ENCODE results near the gene SQOR.

SQOR gene

GRCh38 chr15:45654749-45655148 lies 19.9 kb downstream of the SQOR start:
- in situ Hi-C loops (cut with MboI; ENCODE audit: low sequenced_read_pairs): no loop called here

DNA sequence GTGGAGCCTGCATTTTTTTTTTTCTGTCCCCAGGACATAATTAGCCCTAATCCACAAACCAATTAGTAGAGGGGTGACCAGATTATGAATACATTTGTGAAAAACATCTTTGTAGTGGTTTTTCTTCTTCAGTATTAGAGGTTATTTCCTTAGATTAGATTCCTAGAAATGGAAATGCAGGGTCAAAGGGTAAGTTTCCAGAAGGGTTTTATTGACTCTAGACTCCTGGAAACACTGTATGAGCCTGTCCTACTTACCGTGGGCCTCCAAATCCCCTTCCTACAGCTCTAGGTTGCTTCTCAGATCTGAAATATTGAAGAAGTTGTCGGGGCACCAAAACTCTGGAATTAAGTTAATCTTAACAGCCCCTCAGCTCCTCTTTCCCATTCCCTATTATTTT lies 22.4 kb downstream of the SQOR start:
- in situ Hi-C loops (cut with MboI; ENCODE audit: low sequenced_read_pairs): no loop called here

- in situ Hi-C loops (cut with MboI; ENCODE audit: low sequenced_read_pairs): no loop called here
Measured at GRCh38 chr15:45657764-45658545, 23.1 kb downstream of the SQOR start.

GRCh38 chr15:45660231-45660979 lies 25.6 kb downstream of the SQOR start:
- in situ Hi-C loops (cut with MboI; ENCODE audit: low sequenced_read_pairs): no loop called here

DNA sequence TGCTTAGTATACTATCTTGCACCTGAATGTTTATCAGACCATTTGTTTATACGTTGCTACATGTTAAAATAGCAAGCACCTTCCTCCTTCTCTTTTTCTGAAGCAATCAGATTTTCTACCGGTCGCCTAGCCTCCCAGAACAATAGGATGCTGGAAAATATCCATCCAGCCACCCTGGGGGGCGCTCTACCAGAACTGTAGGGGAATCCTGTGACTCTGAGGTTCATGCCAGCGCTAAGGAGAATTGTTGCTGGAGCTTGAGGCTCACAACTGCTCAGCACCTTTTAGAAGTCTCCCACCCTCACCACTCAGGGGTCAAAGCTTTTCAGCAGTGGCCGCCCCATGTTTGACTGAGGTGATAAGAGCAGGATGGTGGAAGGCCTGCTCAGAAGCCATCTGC lies 27.5 kb downstream of the SQOR start:
- in situ Hi-C loops (cut with MboI; ENCODE audit: low sequenced_read_pairs): no loop called here

- in situ Hi-C loops (cut with MboI; ENCODE audit: low sequenced_read_pairs): no loop called here
Measured at GRCh38 chr15:45664451-45664850, 29.6 kb downstream of the SQOR start.

- in situ Hi-C loops (cut with MboI; ENCODE audit: low sequenced_read_pairs): no loop called here
Measured at GRCh38 chr15:45665261-45665660, 30.4 kb downstream of the SQOR start.

DNA sequence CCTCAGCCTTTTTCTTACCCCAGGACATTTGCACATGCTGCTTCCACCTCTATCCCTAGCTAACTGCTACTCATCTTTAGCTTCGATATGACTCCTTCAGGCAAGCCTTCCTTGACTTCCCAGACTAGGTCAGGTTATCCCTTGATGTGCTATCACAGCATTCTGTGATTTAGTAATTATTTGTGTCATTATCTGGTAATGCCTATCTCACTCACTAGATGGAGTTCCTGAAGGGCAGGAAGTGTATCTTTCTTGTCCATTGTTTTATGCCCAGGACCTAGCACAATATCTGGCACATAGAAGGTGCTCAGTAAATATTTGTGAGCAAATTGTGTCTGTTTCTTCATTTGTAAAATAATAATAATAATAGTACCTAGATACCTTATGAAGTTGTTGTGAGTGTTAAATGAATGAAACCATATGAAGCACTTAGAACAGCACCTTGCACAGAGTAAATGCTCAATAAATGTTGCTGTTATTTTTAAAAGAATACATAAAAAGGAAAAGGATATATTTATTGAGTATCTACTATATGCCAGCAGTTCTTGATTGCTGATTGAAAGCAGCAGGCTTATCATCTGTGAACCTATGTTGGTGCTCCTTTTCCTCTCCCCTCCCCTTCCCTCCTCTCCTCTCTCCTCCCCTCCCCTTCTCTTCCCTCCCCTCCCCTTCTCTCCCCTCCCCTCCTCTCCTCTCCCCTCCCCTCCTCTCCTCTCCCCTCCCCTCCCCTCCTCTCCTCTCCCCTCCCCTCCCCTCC lies 31.5 kb downstream of the SQOR start:
- in situ Hi-C loops (cut with MboI; ENCODE audit: low sequenced_read_pairs): no loop called here

- in situ Hi-C loops (cut with MboI; ENCODE audit: low sequenced_read_pairs): no loop called here
Measured at GRCh38 chr15:45667002-45667401, 32.2 kb downstream of the SQOR start.

DNA sequence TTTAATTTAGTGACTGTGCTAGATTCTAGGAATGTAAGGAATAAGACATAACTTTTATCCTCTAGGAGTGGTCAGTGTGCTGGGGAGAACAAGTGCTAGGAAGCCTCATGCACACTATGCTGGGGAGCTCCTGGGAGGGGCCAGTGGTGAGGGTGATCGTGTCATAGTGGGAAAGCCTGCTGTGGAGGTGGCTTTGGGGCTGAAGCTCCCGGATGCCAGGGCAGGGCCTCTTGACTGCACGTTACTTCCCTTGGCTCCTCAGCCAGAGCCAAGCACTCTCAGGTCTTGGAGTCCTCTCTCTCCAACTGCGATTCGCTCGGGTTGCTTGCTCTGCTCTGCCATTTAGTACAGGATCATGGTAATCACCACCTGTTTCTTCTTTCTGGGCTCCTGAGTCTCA lies 33.6 kb downstream of the SQOR start:
- in situ Hi-C loops (cut with MboI; ENCODE audit: low sequenced_read_pairs): no loop called here

DNA sequence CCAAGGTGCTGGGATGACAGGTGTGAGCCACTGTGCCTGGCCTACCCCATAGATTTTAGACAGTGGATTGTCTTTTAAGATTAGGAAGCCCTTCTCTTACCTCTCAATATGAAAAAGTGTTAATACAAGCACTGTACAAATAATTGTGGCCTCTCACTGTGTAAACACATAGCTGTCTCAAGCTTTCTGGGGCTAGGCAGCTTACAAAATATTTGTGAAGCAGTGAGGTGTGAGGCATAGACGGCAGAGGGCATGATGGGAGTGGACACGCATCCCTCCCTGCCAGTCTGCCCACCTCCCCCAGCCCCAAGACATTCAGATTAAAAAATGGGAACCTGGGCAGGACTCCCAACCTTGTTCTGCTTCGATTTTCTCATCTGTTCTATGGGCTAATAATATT lies 34.6 kb downstream of the SQOR start:
- in situ Hi-C loops (cut with MboI; ENCODE audit: low sequenced_read_pairs): no loop called here

- in situ Hi-C loops (cut with MboI; ENCODE audit: low sequenced_read_pairs): no loop called here
Measured at GRCh38 chr15:45670091-45670490, 35.3 kb downstream of the SQOR start.

DNA sequence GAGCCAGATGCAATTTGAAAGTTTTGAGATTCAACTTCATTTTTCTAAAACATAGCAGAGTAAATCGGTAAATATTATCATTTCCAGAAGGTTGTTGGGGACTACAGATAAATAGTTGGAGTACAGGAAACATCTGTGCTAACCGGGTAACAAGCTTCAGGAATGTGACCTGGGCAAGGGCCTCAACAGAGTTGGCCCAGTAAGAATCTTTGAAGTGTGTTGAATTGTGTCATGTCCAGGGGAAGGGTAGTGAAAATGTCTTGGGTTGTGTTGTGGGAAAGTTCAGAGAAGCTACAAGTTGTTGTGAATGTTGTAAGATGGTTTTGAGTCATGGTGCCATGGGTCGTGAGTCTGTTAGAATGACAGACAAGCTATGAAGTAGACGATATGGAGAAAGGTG lies 35.7 kb downstream of the SQOR start:
- in situ Hi-C loops (cut with MboI; ENCODE audit: low sequenced_read_pairs): no loop called here

DNA sequence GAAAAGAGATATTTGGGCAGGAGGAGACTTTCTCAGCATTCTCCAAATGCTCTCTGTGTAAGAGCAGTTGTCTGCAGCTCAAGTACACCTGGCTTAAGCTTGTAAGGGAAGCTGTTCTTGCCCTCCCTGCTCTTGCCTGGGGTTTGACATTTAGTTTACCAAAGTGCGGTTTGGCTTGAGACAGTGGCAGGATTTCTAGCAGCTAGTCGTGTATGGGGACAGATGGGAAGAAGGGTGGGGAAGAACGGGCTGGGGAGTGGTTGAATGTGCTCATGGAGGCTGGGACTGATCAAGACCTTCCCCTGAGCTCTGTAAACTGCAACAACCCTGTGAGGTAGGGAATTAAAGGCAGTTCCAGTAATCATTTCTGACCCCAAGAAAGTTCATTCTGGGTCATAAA lies 39.8 kb downstream of the SQOR start:
- in situ Hi-C loops (cut with MboI; ENCODE audit: low sequenced_read_pairs): no loop called here

DNA sequence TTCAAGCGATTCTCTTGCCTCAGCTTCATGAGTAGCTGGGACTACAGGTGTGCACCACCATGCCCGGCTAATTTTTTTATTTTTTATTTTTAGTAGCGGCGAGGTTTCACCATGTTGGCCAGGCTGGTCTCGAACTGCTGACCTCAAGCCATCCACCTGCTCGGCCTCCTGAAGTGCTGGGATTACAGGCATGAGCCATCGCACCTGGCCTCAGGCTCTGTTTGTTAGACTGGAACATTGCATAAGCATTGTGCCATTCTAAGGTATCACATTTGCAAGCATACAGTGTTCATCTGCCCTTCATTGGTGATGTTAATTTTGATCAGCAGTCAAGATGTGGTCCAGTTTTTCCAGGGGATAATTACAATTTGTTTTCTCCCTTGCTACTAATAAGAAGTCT lies 43.0 kb downstream of the SQOR start:
- in situ Hi-C loops (cut with MboI; ENCODE audit: low sequenced_read_pairs): no loop called here

DNA sequence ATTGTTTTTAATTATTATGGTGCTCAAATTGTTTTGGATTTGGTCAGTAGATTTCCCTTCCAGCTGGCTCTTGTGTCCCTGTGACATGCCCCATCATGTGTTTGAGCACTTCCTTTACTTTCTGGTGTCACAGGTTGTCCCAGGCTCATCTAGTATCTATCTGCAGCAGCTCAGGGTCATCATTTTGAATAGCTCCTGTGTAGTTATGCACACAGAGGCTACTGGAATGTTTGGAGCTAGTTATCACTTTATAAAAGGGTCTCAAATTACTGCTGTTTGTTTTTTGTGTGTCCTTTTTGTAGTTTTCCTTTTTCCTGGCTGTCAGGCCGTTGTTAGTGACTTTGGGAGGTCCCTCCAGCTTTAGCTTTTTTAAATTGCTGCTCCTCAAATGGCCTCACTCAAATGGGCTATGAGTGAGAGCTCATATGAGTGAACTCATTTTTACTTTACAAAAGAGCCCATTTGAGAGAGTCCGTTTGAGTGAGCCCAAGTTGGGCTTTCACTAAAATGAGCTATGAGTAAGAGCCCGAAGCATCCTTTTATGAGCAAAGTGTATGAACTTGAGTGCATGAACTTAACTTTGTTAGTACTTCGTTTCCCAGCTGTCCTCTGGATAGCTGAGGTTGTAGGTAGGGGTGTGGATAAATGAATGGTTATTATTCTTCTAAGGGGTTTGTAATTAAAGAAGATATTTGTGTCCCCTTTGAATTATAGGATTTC lies 43.8 kb downstream of the SQOR start:
- in situ Hi-C loops (cut with MboI; ENCODE audit: low sequenced_read_pairs): no loop called here

DNA sequence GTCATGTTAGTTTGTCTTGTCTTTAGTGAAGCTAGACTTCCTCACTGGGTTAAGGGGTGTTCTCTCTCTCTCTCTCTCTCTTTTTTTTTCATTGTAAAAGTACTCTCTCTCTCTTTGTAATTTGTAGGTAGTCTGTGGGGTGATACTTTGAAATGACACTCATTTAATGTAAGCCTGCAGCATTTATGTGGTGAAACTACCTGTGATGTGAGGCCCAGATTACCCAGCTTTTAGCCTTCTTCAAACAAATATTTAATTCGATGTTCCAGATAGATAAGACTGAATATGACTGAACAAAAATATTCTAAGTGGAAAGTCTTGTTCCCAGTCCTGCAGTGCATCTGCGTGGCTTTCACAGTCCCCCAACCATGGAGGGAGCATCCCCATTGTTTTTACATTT lies 49.7 kb downstream of the SQOR start:
- in situ Hi-C loops (cut with MboI; ENCODE audit: low sequenced_read_pairs): no loop called here

- in situ Hi-C loops (cut with MboI; ENCODE audit: low sequenced_read_pairs): no loop called here
Measured at GRCh38 chr15:45689616-45690015, 54.8 kb downstream of the SQOR start.

GRCh38 chr15:45690581-45691260 lies 55.9 kb downstream of the SQOR start:
- in situ Hi-C loops (cut with MboI; ENCODE audit: low sequenced_read_pairs): no loop called here

- in situ Hi-C loops (cut with MboI; ENCODE audit: low sequenced_read_pairs): no loop called here
Measured at GRCh38 chr15:45701108-45701507, 66.3 kb downstream of the SQOR start.

- in situ Hi-C loops (cut with MboI; ENCODE audit: low sequenced_read_pairs): no loop called here
Measured at GRCh38 chr15:45702041-45702440, 67.2 kb downstream of the SQOR start.
